HG03039 (cell line): ENCODE results near the gene PSMB11.

ENCODE experiments used
- ATAC-seq: cut with Tn5 transposase; IDR thresholded peaks from one replicate; pipeline ENCODE4 v1.9.1; 2021; ENCODE audit warnings: mild to moderate bottlenecking, moderate library complexity; ENCODE audit not compliant: unreplicated experiment

Gene PSMB11

GRCh38 chr14:23078692-23079116 lies 36.7 kb downstream of the PSMB11 start:
- no peak for ATAC-seq

- no peak for ATAC-seq
Observed at GRCh38 chr14:23079716-23080115, 37.7 kb downstream of the PSMB11 start.

DNA sequence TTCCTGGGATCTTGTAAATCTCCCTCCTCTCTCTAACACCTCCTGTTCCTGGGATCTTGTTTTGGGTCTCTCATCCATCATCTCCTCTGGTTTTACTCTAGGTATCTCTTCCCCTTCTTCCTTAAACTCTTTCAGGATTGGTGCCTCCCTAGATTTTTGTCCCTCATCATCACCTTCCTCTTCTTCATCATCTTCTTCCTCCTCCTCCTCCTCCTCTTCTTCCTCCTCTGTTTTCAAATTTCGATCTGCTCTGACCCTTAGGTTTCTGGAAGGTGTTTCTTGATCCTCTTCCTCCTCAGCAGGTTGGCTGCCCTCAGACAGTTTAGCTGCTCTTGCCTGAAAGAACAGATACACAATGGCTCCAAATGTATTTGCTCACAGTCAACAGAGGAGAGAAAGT lies 38.5 kb downstream of the PSMB11 start:
- no peak for ATAC-seq

GRCh38 chr14:23085458-23085857 lies 43.4 kb downstream of the PSMB11 start:
- ATAC-seq: no peak

DNA sequence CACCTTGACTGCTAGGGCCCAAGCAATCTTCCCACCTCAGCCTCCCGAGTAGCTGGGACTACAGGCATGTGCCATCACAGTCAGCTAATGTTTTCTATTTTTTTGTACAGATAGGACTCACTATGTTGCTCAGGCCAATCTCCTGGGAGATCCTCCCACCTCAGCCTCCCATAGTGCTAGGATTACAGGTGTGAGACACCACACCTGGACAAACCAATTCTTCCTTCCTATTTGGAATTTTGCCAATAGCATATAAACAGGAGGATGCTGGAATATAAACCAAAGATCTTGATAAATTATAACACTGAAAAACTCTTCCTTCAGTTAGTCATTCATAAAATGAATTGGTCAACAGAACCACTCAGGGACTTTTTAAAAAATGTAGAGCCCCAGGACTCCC lies 44.6 kb downstream of the PSMB11 start:
- ATAC-seq: no peak

- no peak for ATAC-seq
Observed at GRCh38 chr14:23089498-23090253, 47.7 kb downstream of the PSMB11 start.

GRCh38 chr14:23090254-23090636 lies 48.2 kb downstream of the PSMB11 start:
- no peak for ATAC-seq

- no peak for ATAC-seq
Observed at GRCh38 chr14:23091294-23092225, 49.5 kb downstream of the PSMB11 start.

GRCh38 chr14:23093104-23093503 lies 51.1 kb downstream of the PSMB11 start:
- ATAC-seq: no peak

DNA sequence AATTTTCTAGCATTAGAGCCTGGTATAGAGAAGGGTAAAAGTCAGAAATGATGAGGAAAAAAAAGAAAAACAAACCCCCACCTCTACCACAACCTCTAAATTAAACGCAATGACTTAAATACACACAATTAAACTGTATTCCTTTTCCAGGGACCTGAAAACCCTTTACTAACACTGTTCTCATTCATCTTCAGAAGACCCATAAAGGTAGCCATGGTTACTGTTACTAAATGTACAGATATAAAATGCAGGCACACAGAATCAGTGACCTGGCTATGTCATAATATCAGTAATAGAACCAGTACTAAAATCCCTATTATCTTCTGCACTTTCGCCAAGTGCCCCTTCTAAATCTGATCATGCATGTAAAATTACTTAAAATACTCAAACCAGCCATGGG lies 51.5 kb downstream of the PSMB11 start:
- ATAC-seq: no peak
